WI38 (cell line): ENCODE results near the gene COL18A1.

Experiments
- H3K4me3 ChIP-seq: 2 replicates; pipeline ENCODE4 v1.5.1; 2011; ENCODE audit warnings: low read depth, mild to moderate bottlenecking, control low read depth, low read length
- CTCF ChIP-seq: IDR thresholded peaks from 2 replicates; pipeline ENCODE4 v1.5.1; 2012; ENCODE audit warnings: low read depth, mild to moderate bottlenecking, control low read depth, low read length

COL18A1 gene

GRCh38 chr21:45494851-45495680 is 90.1 kb downstream of the COL18A1 start:
- no peak overlapping the region for H3K4me3 ChIP-seq
- TF ChIP-seq CTCF = no peak

GRCh38 chr21:45496151-45496967 is 91.4 kb downstream of the COL18A1 start:
- no peak overlapping the region for H3K4me3 ChIP-seq
- TF ChIP-seq CTCF = no peak

DNA sequence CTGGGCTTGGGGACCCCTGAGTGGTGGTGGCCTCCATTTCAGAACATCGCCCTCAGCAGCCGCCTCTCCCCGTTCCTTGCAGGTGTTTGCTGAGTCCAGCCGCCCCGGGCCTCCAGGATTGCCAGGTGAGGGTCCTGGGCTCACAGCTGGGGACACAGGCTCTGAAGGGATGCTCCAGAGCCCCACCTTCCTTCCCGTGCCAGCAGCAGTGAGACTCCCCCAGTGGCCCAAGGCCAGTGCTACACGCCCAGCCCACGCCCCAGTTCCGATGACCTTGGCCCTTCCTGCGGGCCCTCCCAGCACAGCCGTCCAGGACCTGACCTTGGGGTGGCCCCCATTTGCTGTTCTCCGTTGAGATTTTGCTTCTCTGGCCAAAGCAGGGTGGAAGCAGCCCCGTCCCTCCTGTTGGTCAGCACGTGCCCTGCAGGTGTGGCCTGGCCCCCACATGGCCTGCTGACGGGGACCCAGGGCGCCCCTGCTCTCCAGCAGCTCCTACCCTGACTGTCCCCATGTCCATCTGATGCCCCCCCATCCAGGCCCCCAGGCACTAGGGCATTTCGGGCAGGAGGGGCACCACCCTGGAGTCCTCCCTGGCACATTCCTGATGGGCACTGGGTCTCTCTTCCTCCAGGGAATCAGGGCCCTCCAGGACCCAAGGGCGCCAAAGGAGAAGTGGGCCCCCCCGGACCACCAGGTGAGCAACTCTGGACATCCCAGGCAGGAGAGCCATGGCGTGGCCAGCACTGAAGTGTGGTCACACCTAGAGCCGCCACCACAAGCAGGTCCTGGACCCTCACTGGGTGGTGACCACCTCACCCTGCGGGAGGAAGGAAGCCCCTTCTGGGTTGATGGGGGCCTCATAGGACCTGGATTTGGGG is 92.2 kb downstream of the COL18A1 start:
- TF ChIP-seq CTCF = no peak
- no peak overlapping the region for H3K4me3 ChIP-seq

DNA sequence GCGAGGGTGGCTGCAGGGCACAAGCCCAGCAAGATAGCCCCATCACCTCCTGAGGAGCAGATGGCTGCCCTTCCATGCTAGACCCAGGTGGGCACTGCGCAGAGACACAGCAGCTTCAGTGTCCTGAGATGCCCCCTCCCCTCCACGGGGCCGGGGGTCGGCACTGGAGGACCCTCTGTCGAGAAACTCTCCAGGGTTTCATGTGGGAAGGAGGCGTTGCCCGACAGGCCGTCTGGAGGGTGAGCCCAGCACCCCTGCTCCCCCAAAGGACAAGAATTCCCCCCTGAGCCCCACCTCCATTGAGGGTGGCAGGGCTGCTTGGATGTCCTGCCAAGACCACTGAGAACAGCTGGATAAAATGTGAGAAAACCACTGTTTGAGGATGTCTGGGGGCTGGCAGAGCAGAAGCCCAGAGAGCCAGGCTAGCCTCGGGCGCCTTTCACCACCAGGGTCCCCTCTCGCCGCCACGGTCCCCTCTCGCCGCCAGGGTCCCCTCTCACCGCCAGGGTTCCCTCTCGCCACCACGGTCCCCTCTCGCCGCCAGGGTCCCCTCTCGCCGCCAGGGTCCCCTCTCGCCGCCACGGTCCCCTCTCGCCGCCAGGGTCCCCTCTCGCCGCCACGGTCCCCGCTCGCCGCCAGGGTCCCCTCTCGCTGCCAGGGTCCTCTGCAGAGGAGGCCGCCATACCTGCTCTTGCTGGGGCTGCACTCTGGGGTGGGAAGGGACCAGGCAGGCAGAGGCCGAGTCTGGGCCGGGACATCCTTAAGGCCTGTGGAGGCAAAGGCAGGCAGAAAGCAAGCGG is 93.1 kb downstream of the COL18A1 start:
- no peak for TF ChIP-seq CTCF
- H3K4me3 ChIP-seq = no peak overlapping the region

GRCh38 chr21:45498646-45499000 is 93.7 kb downstream of the COL18A1 start:
- no peak overlapping the region for H3K4me3 ChIP-seq
- no peak for TF ChIP-seq CTCF

DNA sequence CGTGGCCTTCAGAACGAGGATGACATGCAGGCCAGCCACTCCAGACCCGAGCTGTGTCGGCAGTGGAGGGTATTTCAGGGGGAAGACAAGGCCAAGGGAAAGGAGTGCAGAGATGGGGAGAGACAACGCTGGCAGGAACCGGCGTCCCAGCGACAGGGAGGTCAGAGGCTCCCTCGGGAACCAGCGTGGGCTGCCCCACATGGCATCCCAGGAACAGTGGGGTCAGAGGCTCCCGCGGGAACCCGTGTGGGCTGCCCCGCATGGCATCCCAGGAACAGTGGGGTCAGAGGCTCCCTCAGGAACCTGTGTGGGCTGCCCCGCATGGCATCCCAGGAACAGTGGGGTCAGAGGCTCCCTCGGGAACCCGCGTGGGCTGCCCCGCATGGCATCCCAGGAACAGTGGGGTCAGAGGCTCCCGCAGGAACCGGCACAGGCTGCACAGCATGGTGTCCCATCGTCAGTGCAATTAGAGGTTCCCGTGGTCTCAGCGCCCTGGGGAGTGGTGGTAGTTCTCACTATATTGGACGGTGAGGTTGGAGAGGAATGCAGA is 94.3 kb downstream of the COL18A1 start:
- no peak overlapping the region for H3K4me3 ChIP-seq
- TF ChIP-seq CTCF = no peak
